Transverse colon (tissue), 4 donors: ENCODE measurements around the gene KCNJ10. TPM values are rescaled to one million over a fixed set of nuclear protein-coding genes. Genes with fewer than 3 reads are reported as not detected.
"Not testable (repeated sequence)": the region's sequence is repeated elsewhere in the genome, so short reads cannot be mapped to it uniquely, and the experiment has no call there.

Source experiments
- DNase-seq: peaks from one replicate; pipeline ENCODE4 v3.0.0-alpha.2; 2019
- H3K27ac ChIP-seq, 4 donors: fragments of 200-600 bp; sonication (generic); 2 replicates each; pipeline ENCODE4 v1.5.1; 2016 to 2018; ENCODE audit warnings: inconsistent platforms in 4 of 4
- H3K27me3 ChIP-seq: fragments of 200-600 bp; sonication (generic); 2 replicates; pipeline ENCODE4 v1.5.1; 2017; ENCODE audit warnings: inconsistent platforms
- H3K36me3 ChIP-seq, 4 donors: fragments of 200-600 bp; sonication (generic); 2 replicates each; pipeline ENCODE4 v1.5.1; 2017 to 2019; ENCODE audit warnings: inconsistent platforms in 4 of 4
- H3K4me1 ChIP-seq, 4 donors: fragments of 200-600 bp; sonication (generic); 2 replicates each; pipeline ENCODE4 v1.5.1; 2017 to 2020; ENCODE audit warnings: inconsistent platforms in 4 of 4
- H3K4me3 ChIP-seq, 4 donors: fragments of 200-600 bp; sonication (generic); 1 replicate in 1 of 4; 2 replicates in 3 of 4; pipeline versions ENCODE4 v1.5.1 to v1.6.1; 2017 to 2019; ENCODE audit warnings: inconsistent platforms in 4 of 4
- H3K9me3 ChIP-seq, 2 donors: fragments of 200-600 bp; sonication (generic); 2 replicates each; pipeline ENCODE4 v1.5.1; 2017 to 2019; ENCODE audit warnings: inconsistent platforms in 2 of 2
- EP300 ChIP-seq: sonication (generic); formaldehyde crosslinking; IDR thresholded peaks from one replicate; pipeline ENCODE4 v1.6.1; 2017; ENCODE audit warnings: antibody characterized with exemption, low read depth
- POLR2A ChIP-seq: fragments of 450-650 bp; IDR thresholded peaks from one replicate; pipeline ENCODE4 v1.6.1; 2016; ENCODE audit warnings: antibody characterized with exemption, mild to moderate bottlenecking, moderate library complexity
- POLR2AphosphoS5 ChIP-seq, 3 donors: sonication (generic); formaldehyde crosslinking; IDR thresholded peaks; one replicate each; pipeline ENCODE4 v1.6.1; 2016; ENCODE audit warnings: antibody characterized with exemption in 3 of 3
- WGBS, 2 donors: methylation state at CpG; one replicate each; pipeline ENCODE4 v1.1.5; 2018; ENCODE audit warnings: low coverage in 1 of 2; 5-methylcytosine and 5-hydroxymethylcytosine counted together
- in situ Hi-C, 4 donors: fragments of 200-750 bp; cut with MboI; loops; one replicate each; pipeline versions ENCODE4 v1.15.0 to v1.15.1; 2017; ENCODE audit warnings: low sequenced_read_pairs in 3 of 4, low pct_ligation_motif_present in 1 of 4, low pct_unique_long_range_greater_than_20kb in 1 of 4
- intact Hi-C: fragments of 100-400 bp; cut with DNase I; formaldehyde crosslinking; loops from one replicate; pipeline ENCODE4 v1.15.1; 2023; ENCODE audit warnings: low total_unique reads
- total RNA-seq, 4 donors: library from RNA; depleted of rRNA; stranded (reverse); fragments of >200 nt; gene quantifications; one replicate each; pipeline ENCODE4 v1.1.0, GENCODE V29; 2016
- TF ChIP-seq, protein P1 (sequence below), 5 experiments: fragments of 200-600 bp in 3 of 5; fragments of 450-650 bp in 2 of 5; sonication (generic) in 3 of 5; IDR thresholded peaks; 1 replicate in 2 of 5; 2 replicates in 3 of 5; pipeline ENCODE4 v1.5.1; 2016 to 2017; ENCODE audit warnings: antibody characterized with exemption in 5 of 5, inconsistent platforms in 3 of 5, mild to moderate bottlenecking in 2 of 5, moderate library complexity in 1 of 5

The KCNJ10 gene
- total RNA-seq, 4 donors from 2014 or later, result not detected

DNA sequence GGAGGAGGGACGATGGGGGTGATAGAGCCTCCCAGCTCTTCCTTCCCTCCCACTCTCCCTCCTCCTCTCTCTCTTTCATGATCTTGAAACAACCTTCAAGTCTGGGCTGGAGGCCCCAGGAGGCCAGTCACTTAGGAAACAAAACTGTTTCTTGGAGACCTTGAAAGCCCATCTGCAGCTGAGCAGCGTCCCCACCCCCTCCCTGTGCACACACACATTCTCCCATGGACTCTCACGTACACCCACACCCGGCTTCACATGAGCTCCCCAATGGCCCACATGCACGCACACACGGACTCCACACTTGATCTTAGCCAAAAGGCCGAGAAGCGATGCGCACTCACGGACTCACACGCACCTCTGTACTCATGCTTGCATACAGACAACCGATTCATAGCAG, 42.4 kb upstream of the KCNJ10 start:
- TF ChIP-seq, protein P1, sequence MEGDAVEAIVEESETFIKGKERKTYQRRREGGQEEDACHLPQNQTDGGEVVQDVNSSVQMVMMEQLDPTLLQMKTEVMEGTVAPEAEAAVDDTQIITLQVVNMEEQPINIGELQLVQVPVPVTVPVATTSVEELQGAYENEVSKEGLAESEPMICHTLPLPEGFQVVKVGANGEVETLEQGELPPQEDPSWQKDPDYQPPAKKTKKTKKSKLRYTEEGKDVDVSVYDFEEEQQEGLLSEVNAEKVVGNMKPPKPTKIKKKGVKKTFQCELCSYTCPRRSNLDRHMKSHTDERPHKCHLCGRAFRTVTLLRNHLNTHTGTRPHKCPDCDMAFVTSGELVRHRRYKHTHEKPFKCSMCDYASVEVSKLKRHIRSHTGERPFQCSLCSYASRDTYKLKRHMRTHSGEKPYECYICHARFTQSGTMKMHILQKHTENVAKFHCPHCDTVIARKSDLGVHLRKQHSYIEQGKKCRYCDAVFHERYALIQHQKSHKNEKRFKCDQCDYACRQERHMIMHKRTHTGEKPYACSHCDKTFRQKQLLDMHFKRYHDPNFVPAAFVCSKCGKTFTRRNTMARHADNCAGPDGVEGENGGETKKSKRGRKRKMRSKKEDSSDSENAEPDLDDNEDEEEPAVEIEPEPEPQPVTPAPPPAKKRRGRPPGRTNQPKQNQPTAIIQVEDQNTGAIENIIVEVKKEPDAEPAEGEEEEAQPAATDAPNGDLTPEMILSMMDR (IDR thresholded peaks at IDR 0.05), result no peak
- TF ChIP-seq POLR2A, result no peak
- TF ChIP-seq POLR2AphosphoS5 (IDR thresholded peaks at IDR 0.05), result no peak
- no peak for TF ChIP-seq EP300
- no peak overlapping the region for H3K27ac ChIP-seq
- H3K9me3 ChIP-seq, result no peaks in the 10 kb centered on the region
- H3K4me1 ChIP-seq, result peaks cover 0 to 3% (median 0%) of the 10 kb centered on the region in 4 donors
- DNase-seq, result no peak
- intact Hi-C loops, result no loop called here
- in situ Hi-C loops, result no loop called here
- H3K4me3 ChIP-seq, result no peak overlapping the region
- H3K27me3 ChIP-seq, result peaks cover 4% of the 10 kb centered on the region
- WGBS, 2 donors, result 86% methylated on average over 12 of the region's 12 CpGs; no CpG with 5 or more reads in 1 of the 2 donors
- H3K36me3 ChIP-seq, result no peaks in the 10 kb centered on the region

GRCh38 chr1:160111462-160111861, 41.5 kb upstream of the KCNJ10 start:
- H3K9me3 ChIP-seq, H3K36me3 ChIP-seq, H3K27me3 ChIP-seq, H3K27ac ChIP-seq, DNase-seq, H3K4me1 ChIP-seq, intact Hi-C loops, H3K4me3 ChIP-seq, in situ Hi-C loops: not testable (repeated sequence)
- 76 to 90% methylated on average over 4 to 10 of the region's 10 CpGs for WGBS, 2 donors

GRCh38 chr1:160109686-160110085, 39.7 kb upstream of the KCNJ10 start:
- in situ Hi-C loops (no loop called here), intact Hi-C loops (loop anchor here (10.0 kb wide), 1 partner anchor 85 kb away; the partner anchor contains the start of gene CASQ1)
- 50 to 60% methylated on average over 1 to 4 of the region's 4 CpGs for WGBS, 2 donors
- Histone ChIP-seq H3K9me3 (no peaks in the 10 kb centered on the region), H3K4me3 (no peak overlapping the region), H3K36me3 (no peaks in the 10 kb centered on the region), H3K27ac (no peak overlapping the region), H3K4me1 (peaks cover 0 to 3% (median 0%) of the 10 kb centered on the region in 4 donors), H3K27me3 (peaks cover 4% of the 10 kb centered on the region)
- no peak for DNase-seq
- TF ChIP-seq POLR2AphosphoS5 (IDR thresholded peaks at IDR 0.05), result no peak
- no peak for TF ChIP-seq EP300
- TF ChIP-seq, protein P1 (IDR thresholded peaks at IDR 0.05), result no peak
- no peak for TF ChIP-seq POLR2A

- in situ Hi-C loops (no loop called here), intact Hi-C loops (loop anchor here (10.0 kb wide), 1 partner anchor 86 kb away; the partner anchor contains the start of gene CASQ1)
- H3K36me3 ChIP-seq, result no peaks in the 10 kb centered on the region
- peaks cover 0 to 8% (median 0%) of the 10 kb centered on the region in 4 donors for H3K4me1 ChIP-seq
- no peak for DNase-seq
- no peak overlapping the region for H3K4me3 ChIP-seq
- H3K27me3 ChIP-seq, result peaks cover 4% of the 10 kb centered on the region
- TF ChIP-seq, protein P1 (IDR thresholded peaks at IDR 0.05), result peak; percentile 20 to 38 (median 36)
- TF ChIP-seq EP300, result no peak
- WGBS, 2 donors, result 39 to 52% methylated on average over 6 of the region's 6 CpGs
- no peaks in the 10 kb centered on the region for H3K9me3 ChIP-seq
- no peak overlapping the region for H3K27ac ChIP-seq
These were observed 39.1 kb upstream of the KCNJ10 start for GRCh38 chr1:160108888-160109662.
